ENCODE results near the gene UBE2L5. TPM values are rescaled to one million over a fixed set of nuclear protein-coding genes. Genes with fewer than 3 reads are reported as not detected.

UBE2L5 gene
- polyA plus RNA-seq, 1 donor from 2014 or later = not detected

- Histone ChIP-seq H3K36me3 (ENCODE audit: insufficient read depth, low read length) (no peaks in the 10 kb centered on the region), H3K79me2 (replicated peaks; ENCODE audit: insufficient read depth, low read length) (no peaks in the 10 kb centered on the region), H3K27ac (ENCODE audit: low read length) (no peak overlapping the region), H4K20me1 (ENCODE audit: insufficient read depth) (no peaks in the 10 kb centered on the region), H3K4me3 (ENCODE audit: low read length) (no peak overlapping the region), H3F3A (ENCODE audit: insufficient read depth, low read length, poor library complexity, severe bottlenecking) (no peaks in the 10 kb centered on the region), H3K9me2 (ENCODE audit: insufficient read depth, low read length) (no peaks in the 10 kb centered on the region), H3K9me3 (ENCODE audit: low read length) (no peaks in the 10 kb centered on the region), H2AFZ (ENCODE audit: low read depth, low read length) (no peak overlapping the region), H3K27me3 (ENCODE audit: insufficient read depth, low read depth, low read length) (no peaks in the 10 kb centered on the region), H3K9ac (ENCODE audit: low read length) (no peak overlapping the region), H3K4me2 (ENCODE audit: low read length) (no peak overlapping the region)
- TF ChIP-seq CTCF (IDR thresholded peaks at IDR 0.05; ENCODE audit: poor library complexity, severe bottlenecking) (no peak), EZH2 (IDR thresholded peaks at IDR 0.05; ENCODE audit: borderline replicate concordance, insufficient read depth, low read length, poor library complexity, severe bottlenecking) (no peak), SMC3 (conservative IDR thresholded peaks at IDR 0.05; ENCODE audit: poor library complexity) (no peak), POLR2AphosphoS5 (IDR thresholded peaks at IDR 0.05) (no peak), MXI1 (conservative IDR thresholded peaks at IDR 0.05; ENCODE audit: poor library complexity, severe bottlenecking) (no peak), TAF1 (IDR thresholded peaks at IDR 0.05; ENCODE audit: low read depth) (no peak), RAD21 (conservative IDR thresholded peaks at IDR 0.05) (no peak), REST (IDR thresholded peaks at IDR 0.05; ENCODE audit: borderline replicate concordance) (no peak), EP300 (conservative IDR thresholded peaks at IDR 0.05; ENCODE audit: poor library complexity, severe bottlenecking) (no peak)
Observed at GRCh38 chr13:30381049-30381448, 41.2 kb upstream of the UBE2L5 start.

GRCh38 chr13:30382836-30383525 is 39.3 kb upstream of the UBE2L5 start:
- Histone ChIP-seq H3K27me3 (ENCODE audit: insufficient read depth, low read depth, low read length) (no peaks in the 10 kb centered on the region), H3K4me2 (ENCODE audit: low read length) (no peak overlapping the region), H3K4me3 (ENCODE audit: low read length) (no peak overlapping the region), H3K9ac (ENCODE audit: low read length) (no peak overlapping the region), H2AFZ (ENCODE audit: low read depth, low read length) (no peak overlapping the region), H4K20me1 (ENCODE audit: insufficient read depth) (no peaks in the 10 kb centered on the region), H3K79me2 (replicated peaks; ENCODE audit: insufficient read depth, low read length) (no peaks in the 10 kb centered on the region), H3K9me3 (ENCODE audit: low read length) (no peaks in the 10 kb centered on the region), H3K36me3 (ENCODE audit: insufficient read depth, low read length) (no peaks in the 10 kb centered on the region), H3K27ac (ENCODE audit: low read length) (no peak overlapping the region), H3K9me2 (ENCODE audit: insufficient read depth, low read length) (no peaks in the 10 kb centered on the region), H3F3A (ENCODE audit: insufficient read depth, low read length, poor library complexity, severe bottlenecking) (no peaks in the 10 kb centered on the region)
- TF ChIP-seq CTCF (IDR thresholded peaks at IDR 0.05; ENCODE audit: poor library complexity, severe bottlenecking) (no peak), POLR2AphosphoS5 (IDR thresholded peaks at IDR 0.05) (no peak), TAF1 (IDR thresholded peaks at IDR 0.05; ENCODE audit: low read depth) (no peak), MXI1 (conservative IDR thresholded peaks at IDR 0.05; ENCODE audit: poor library complexity, severe bottlenecking) (no peak), EP300 (conservative IDR thresholded peaks at IDR 0.05; ENCODE audit: poor library complexity, severe bottlenecking) (no peak), RAD21 (conservative IDR thresholded peaks at IDR 0.05) (no peak), REST (IDR thresholded peaks at IDR 0.05; ENCODE audit: borderline replicate concordance) (no peak), SMC3 (conservative IDR thresholded peaks at IDR 0.05; ENCODE audit: poor library complexity) (no peak), EZH2 (IDR thresholded peaks at IDR 0.05; ENCODE audit: borderline replicate concordance, insufficient read depth, low read length, poor library complexity, severe bottlenecking) (no peak)

All from neural cell (in vitro differentiated cells).